Measurements from ENCODE around the gene SMCO3.

SMCO3 gene

DNA sequence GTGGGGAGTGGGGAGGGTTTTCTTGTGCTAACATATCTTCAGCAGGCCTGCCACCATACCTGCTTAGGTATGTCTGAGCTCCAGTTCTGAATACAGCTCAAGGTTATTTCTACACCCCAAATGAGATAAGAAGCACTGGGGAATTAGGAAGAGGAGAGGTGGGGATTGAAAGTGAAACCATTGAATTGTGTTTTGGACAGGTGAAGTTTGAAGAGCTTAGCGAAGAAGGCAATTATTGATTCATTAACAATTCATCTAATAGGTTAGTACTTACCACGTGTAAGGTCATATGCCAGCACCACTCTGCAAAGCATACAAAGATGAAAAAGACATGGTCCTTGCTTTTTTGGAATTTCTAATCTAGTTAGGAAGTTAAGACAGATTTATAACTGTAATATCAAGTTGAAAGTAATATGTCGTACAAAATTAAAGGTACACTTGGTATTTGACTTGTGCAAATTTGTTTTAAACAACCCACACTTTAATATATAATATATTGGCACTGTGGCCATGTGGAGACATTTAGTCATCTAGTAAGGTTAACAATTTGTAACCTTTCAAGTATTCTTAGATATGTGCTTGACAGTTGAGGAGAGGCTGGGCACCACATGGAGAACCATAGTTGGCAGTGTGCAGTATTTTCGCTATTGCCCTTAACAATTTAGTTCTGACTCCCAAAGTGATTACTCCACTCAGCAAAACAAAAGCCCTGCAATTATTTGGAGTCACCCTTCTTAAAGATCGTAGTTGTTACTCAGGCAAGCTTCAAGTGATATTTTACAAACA, 3.6 kb downstream of the SMCO3 start:
- no peak for DNase-seq (ENCODE audit: low spot score)
- no peak for TF ChIP-seq CTCF (IDR thresholded peaks at IDR 0.05; ENCODE audit: extremely low read depth, missing control alignments)

DNA sequence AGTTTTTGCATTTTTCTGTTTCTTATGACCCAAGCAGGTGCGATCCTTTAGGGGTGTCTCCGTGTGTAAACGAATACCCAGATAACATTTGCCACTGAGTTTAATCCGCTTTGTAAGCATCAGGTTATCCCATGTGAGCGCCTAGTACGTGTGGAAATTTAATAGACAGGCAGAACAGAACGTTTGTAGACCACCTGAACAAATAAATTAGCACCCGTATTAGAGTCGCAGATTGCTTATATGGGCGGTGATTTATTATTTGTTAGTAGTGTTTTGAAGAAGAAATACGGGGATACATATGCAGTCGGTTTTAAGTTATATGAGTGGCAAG, 10.2 kb downstream of the SMCO3 start:
- no peak for TF ChIP-seq CTCF (IDR thresholded peaks at IDR 0.05; ENCODE audit: extremely low read depth, missing control alignments)
- no peak for DNase-seq (ENCODE audit: low spot score)

DNA sequence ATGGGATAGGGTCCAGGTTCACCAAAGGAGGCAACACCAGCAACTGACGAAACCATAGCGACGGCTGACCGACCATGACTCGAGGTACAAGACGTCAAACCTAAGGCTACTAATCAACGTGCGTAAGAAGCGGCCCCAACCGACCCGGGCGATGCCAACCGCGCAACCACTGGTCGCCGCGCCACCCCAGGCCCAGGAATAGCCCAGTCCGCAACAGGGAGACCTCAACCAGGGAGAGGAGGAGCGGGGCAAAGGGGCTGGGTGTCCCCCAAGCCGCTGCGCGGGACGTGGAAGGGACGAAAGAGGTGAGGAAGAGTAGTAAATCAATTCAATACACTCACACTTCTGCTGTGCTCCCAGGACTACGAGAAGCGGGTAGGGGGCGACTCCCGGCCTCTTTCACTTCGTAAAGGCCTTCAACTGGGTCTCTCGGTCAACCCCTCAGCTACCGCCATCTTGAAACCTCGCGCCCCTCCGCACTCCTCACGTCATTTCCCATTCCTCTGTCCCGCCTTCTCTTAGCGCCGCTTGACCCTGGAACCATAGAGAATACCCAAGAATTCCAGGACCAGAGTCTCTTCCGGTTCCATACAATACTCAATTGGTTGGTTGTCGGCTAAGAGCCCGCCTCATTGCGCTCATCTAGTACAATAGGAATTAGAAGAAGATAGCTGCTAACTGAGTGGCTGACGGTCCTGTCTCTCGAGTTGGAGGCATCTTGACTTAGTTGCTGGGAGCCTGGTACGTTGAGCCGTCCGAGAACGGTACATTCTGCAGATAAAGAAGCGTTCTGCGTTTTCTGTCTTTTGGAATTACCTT, 10.8 kb downstream of the SMCO3 start, which contains the start of the genes C12orf60 and WBP11:
Gene C12orf60 (plus strand): TSS at position 660 of the 819 bp plus-strand sequence. CDS start 19,266 bp downstream, outside the sequence.
Gene WBP11 (minus strand): TSS at position 468 of the 819 bp plus-strand sequence. CDS start 2,095 bp downstream, outside the sequence.
- DNase-seq (ENCODE audit: low spot score): peak; percentile 90
- no peak for TF ChIP-seq CTCF (IDR thresholded peaks at IDR 0.05; ENCODE audit: extremely low read depth, missing control alignments)

- DNase-seq (ENCODE audit: low spot score): no peak
- no peak for TF ChIP-seq CTCF (IDR thresholded peaks at IDR 0.05; ENCODE audit: extremely low read depth, missing control alignments)
Measured at GRCh38 chr12:14802721-14803010, 11.3 kb downstream of the SMCO3 start.

GRCh38 chr12:14802247-14802646, 11.7 kb downstream of the SMCO3 start:
- DNase-seq (ENCODE audit: low spot score): no peak
- TF ChIP-seq CTCF (IDR thresholded peaks at IDR 0.05; ENCODE audit: extremely low read depth, missing control alignments): no peak

DNA sequence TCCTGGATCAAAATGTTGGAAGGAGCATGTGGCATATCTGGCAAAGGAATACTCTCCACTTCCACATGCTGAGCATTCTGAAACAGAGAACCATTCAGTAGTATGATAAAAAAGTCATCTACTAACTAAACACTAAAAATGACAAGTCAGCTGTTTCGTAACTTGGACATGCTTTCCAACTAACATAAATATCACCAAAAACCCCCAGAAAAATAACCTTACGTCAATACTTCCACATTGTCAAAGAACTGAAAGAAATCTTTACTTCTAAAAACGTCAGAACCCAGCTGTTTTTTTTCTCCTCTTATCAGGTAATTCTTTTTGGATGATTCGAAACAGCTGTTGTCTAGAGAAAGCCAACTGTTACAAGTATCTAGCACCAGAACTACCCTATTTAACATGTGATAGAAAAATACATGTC, 18.9 kb downstream of the SMCO3 start:
- no peak for TF ChIP-seq CTCF (IDR thresholded peaks at IDR 0.05; ENCODE audit: extremely low read depth, missing control alignments)

DNA sequence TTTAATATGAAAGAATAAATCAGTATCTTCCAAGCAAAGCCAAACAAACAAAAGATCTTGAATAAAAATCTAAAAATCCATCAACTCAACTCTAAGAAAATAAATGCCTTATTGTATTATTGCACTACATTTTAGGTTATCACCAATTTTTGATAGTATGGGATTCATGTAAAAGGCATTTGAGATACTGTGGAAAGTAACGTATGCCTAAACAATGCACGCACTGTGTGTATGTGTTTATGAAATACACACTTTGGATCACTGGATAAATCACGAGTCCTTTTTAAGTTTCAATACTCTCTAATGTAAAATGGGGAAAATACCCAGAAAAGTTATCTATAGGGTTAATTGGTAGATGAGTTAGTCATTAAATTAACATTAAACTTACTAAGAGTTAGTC, 28.4 kb downstream of the SMCO3 start:
- no peak for DNase-seq (ENCODE audit: low spot score)
- TF ChIP-seq CTCF (IDR thresholded peaks at IDR 0.05; ENCODE audit: extremely low read depth, missing control alignments): no peak

More for the DNA sequence above, 18.9 kb downstream of the SMCO3 start:
- DNase-seq (ENCODE audit: low spot score): no peak
